Measurements from ENCODE around the gene ZNF304. TPM values are rescaled to one million over a fixed set of nuclear protein-coding genes. Genes with fewer than 3 reads are reported as not detected.
"Not testable (repeated sequence)": the region's sequence is repeated elsewhere in the genome, so short reads cannot be mapped to it uniquely, and the experiment has no call there.

Gene ZNF304
- polyA plus RNA-seq, 2 donors: 2.2 to 3.0 TPM

DNA sequence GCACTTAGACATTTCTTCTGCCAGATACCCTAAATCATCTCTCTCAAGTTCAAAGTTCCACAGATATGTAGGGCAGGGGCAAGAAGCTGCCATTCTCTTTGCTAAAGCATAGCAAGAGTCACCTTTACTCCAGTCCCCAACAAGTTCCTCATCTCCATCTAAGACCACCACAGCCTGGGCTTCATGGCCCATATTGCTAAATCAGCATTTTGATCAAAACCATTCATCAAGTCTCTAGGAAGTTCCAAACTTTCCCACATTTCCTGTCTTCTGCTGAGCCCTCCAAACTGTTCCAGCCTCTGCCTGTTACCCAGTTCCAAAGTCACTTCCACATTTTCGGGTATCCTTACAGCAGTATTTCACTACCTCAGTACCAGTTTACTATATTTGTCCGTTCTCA, 23.6 kb downstream of the ZNF304 start:
- Histone ChIP-seq H3K36me3 (ENCODE audit: control insufficient read depth in 2 of 2, insufficient read depth in 2 of 2, low read length in 1 of 2) (peaks cover 26 to 33% of the 10 kb centered on the region in 2 donors), H3K9me3 (ENCODE audit: control insufficient read depth in 2 of 2, insufficient read depth in 1 of 2, low read depth in 1 of 2, low read length in 1 of 2) (peaks cover 0 to 30% of the 10 kb centered on the region in 2 donors)
- H3K4me1 ChIP-seq (ENCODE audit: control insufficient read depth in 2 of 2, insufficient read depth in 2 of 2, low read length in 1 of 2); H3K4me3 ChIP-seq (ENCODE audit: low read depth in 1 of 2, low read length in 2 of 2); H3K27me3 ChIP-seq (ENCODE audit: control insufficient read depth in 1 of 2, insufficient read depth in 2 of 2, low read length in 2 of 2); H3K27ac ChIP-seq (ENCODE audit: low read depth in 2 of 2, low read length in 1 of 2): not testable (repeated sequence)
- WGBS, 2 donors: 95 to 97% methylated on average over 2 of the region's 2 CpGs

GRCh38 chr19:57376151-57376550, 25.1 kb downstream of the ZNF304 start:
- no peak overlapping the region for H3K27ac ChIP-seq (ENCODE audit: low read depth in 2 of 2, low read length in 1 of 2)
- 94 to 95% methylated on average over 6 of the region's 6 CpGs for WGBS, 2 donors
- H3K4me3 ChIP-seq (ENCODE audit: low read depth in 1 of 2, low read length in 2 of 2): no peak overlapping the region
- H3K9me3 ChIP-seq (ENCODE audit: control insufficient read depth in 2 of 2, insufficient read depth in 1 of 2, low read depth in 1 of 2, low read length in 1 of 2): peaks cover 3 to 34% of the 10 kb centered on the region in 2 donors
- H3K4me1 ChIP-seq (ENCODE audit: control insufficient read depth in 2 of 2, insufficient read depth in 2 of 2, low read length in 1 of 2): no peaks in the 10 kb centered on the region
- peaks cover 26 to 33% of the 10 kb centered on the region in 2 donors for H3K36me3 ChIP-seq (ENCODE audit: control insufficient read depth in 2 of 2, insufficient read depth in 2 of 2, low read length in 1 of 2)
- H3K27me3 ChIP-seq (ENCODE audit: control insufficient read depth in 1 of 2, insufficient read depth in 2 of 2, low read length in 2 of 2): no peaks in the 10 kb centered on the region

- Histone ChIP-seq H3K4me3 (ENCODE audit: low read depth in 1 of 2, low read length in 2 of 2) (no peak overlapping the region), H3K36me3 (ENCODE audit: control insufficient read depth in 2 of 2, insufficient read depth in 2 of 2, low read length in 1 of 2) (peaks cover 16 to 24% of the 10 kb centered on the region in 2 donors), H3K4me1 (ENCODE audit: control insufficient read depth in 2 of 2, insufficient read depth in 2 of 2, low read length in 1 of 2) (no peaks in the 10 kb centered on the region), H3K9me3 (ENCODE audit: control insufficient read depth in 2 of 2, insufficient read depth in 1 of 2, low read depth in 1 of 2, low read length in 1 of 2) (peaks cover 3 to 31% of the 10 kb centered on the region in 2 donors), H3K27me3 (ENCODE audit: control insufficient read depth in 1 of 2, insufficient read depth in 2 of 2, low read length in 2 of 2) (no peaks in the 10 kb centered on the region), H3K27ac (ENCODE audit: low read depth in 2 of 2, low read length in 1 of 2) (no peak overlapping the region)
- 95 to 98% methylated on average over 3 of the region's 3 CpGs for WGBS, 2 donors
Measured at GRCh38 chr19:57377498-57378146, 26.6 kb downstream of the ZNF304 start.

- Histone ChIP-seq H3K36me3 (ENCODE audit: control insufficient read depth in 2 of 2, insufficient read depth in 2 of 2, low read length in 1 of 2) (peaks cover 7 to 12% of the 10 kb centered on the region in 2 donors), H3K4me1 (ENCODE audit: control insufficient read depth in 2 of 2, insufficient read depth in 2 of 2, low read length in 1 of 2) (no peaks in the 10 kb centered on the region), H3K4me3 (ENCODE audit: low read depth in 1 of 2, low read length in 2 of 2) (no peak overlapping the region), H3K27ac (ENCODE audit: low read depth in 2 of 2, low read length in 1 of 2) (no peak overlapping the region), H3K9me3 (ENCODE audit: control insufficient read depth in 2 of 2, insufficient read depth in 1 of 2, low read depth in 1 of 2, low read length in 1 of 2) (peaks cover 5 to 18% of the 10 kb centered on the region in 2 donors), H3K27me3 (ENCODE audit: control insufficient read depth in 1 of 2, insufficient read depth in 2 of 2, low read length in 2 of 2) (no peaks in the 10 kb centered on the region)
Measured at GRCh38 chr19:57380923-57381322, 29.9 kb downstream of the ZNF304 start.

GRCh38 chr19:57382806-57383488, 31.9 kb downstream of the ZNF304 start:
- peaks cover 0 to 2% of the 10 kb centered on the region in 2 donors for H3K36me3 ChIP-seq (ENCODE audit: control insufficient read depth in 2 of 2, insufficient read depth in 2 of 2, low read length in 1 of 2)
- H3K4me3 ChIP-seq (ENCODE audit: low read depth in 1 of 2, low read length in 2 of 2): no peak overlapping the region
- peaks cover 5 to 8% of the 10 kb centered on the region in 2 donors for H3K9me3 ChIP-seq (ENCODE audit: control insufficient read depth in 2 of 2, insufficient read depth in 1 of 2, low read depth in 1 of 2, low read length in 1 of 2)
- H3K27me3 ChIP-seq (ENCODE audit: control insufficient read depth in 1 of 2, insufficient read depth in 2 of 2, low read length in 2 of 2): no peaks in the 10 kb centered on the region
- H3K4me1 ChIP-seq (ENCODE audit: control insufficient read depth in 2 of 2, insufficient read depth in 2 of 2, low read length in 1 of 2): no peaks in the 10 kb centered on the region
- 77 to 81% methylated on average over 7 of the region's 7 CpGs for WGBS, 2 donors
- H3K27ac ChIP-seq (ENCODE audit: low read depth in 2 of 2, low read length in 1 of 2): no peak overlapping the region

DNA sequence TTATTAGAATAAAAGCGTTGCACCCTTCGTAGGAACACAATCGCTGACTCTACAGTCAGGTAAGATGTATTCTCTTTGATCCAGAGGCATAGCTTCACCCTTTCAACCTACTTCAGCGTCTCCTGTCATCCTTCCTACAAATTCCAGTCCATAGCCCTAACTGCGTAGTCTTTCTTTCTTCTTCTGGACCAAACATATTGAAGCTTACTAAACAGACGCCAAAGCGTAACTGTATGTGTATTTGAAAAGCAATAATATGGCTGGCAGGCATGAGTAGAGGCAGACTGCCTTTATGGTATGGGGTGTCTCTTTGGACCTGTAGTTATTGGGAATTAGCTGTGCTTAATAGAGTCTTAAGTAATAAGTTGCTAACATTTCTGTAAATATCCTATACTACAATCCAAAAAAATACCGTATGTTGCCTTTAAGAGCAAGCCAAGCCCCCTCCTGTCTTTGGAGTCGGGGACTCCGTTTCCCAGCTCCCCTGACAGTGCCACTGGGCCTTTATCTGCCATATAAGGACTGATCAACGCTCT, 38.2 kb downstream of the ZNF304 start:
- Histone ChIP-seq H3K27me3 (ENCODE audit: control insufficient read depth in 1 of 2, insufficient read depth in 2 of 2, low read length in 2 of 2) (no peaks in the 10 kb centered on the region), H3K9me3 (ENCODE audit: control insufficient read depth in 2 of 2, insufficient read depth in 1 of 2, low read depth in 1 of 2, low read length in 1 of 2) (peaks cover 0 to 2% of the 10 kb centered on the region in 2 donors), H3K36me3 (ENCODE audit: control insufficient read depth in 2 of 2, insufficient read depth in 2 of 2, low read length in 1 of 2) (peaks cover 3 to 9% of the 10 kb centered on the region in 2 donors), H3K27ac (ENCODE audit: low read depth in 2 of 2, low read length in 1 of 2) (peak overlapping the region; percentile 61 to 95), H3K4me1 (ENCODE audit: control insufficient read depth in 2 of 2, insufficient read depth in 2 of 2, low read length in 1 of 2) (peaks cover 0 to 3% of the 10 kb centered on the region in 2 donors), H3K4me3 (ENCODE audit: low read depth in 1 of 2, low read length in 2 of 2) (peak overlapping the region; percentile 80 to 87)
- WGBS, 2 donors: 54 to 56% methylated on average over 11 of the region's 11 CpGs

DNA sequence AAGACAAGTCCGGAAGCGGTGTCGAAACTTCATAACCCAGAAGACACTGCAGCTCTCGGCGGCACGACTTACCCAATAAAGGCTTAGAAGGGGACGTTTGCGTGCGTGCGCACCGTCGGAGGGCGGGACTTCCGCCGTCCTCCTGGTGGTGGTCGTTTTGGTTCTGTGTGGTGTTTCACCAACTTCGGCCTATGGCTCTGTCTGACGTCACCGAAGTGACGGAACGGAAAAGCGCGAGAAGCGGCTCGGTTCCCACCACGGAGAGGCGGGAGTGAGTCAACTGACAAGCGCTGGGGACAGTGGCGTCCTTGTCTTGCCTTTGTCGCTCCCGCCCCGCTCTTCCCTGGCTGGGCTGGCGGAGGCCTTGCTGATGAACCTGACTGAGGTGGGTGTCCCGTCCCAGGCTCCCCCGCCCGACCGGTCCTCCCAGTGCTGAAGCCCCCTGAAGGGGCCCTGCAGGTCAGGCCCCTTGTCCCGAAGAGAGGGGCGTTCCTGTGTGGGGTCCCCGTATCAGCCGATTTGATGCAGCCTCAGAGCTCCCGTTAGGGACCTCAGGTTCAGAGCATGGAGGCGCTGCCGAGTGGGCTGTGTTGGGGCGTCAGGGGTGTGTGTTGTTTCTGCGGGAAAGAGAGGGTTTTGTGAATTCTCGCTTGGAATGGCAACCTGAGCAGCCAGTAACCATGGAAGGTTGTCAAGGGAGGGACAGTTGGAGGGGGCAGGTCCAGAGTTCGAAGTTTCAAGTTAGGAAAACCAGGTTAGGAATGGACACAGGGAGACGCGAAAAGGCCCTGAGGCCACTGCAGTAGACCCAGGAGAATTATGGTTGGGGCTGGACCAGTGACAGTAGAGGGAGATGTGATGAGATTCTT, 38.9 kb downstream of the ZNF304 start, which contains the start of gene ZNF548:
Gene ZNF548, plus strand, starts transcription at position 125 of the 869 bp plus-strand sequence. Its CDS starts 246 bp downstream, at position 371.
- 1% methylated on average over 50 of the region's 50 CpGs for WGBS, 2 donors
- Histone ChIP-seq H3K36me3 (ENCODE audit: control insufficient read depth in 2 of 2, insufficient read depth in 2 of 2, low read length in 1 of 2) (peaks cover 7 to 9% of the 10 kb centered on the region in 2 donors), H3K27me3 (ENCODE audit: control insufficient read depth in 1 of 2, insufficient read depth in 2 of 2, low read length in 2 of 2) (no peaks in the 10 kb centered on the region), H3K4me1 (ENCODE audit: control insufficient read depth in 2 of 2, insufficient read depth in 2 of 2, low read length in 1 of 2) (peaks cover 0 to 3% of the 10 kb centered on the region in 2 donors), H3K9me3 (ENCODE audit: control insufficient read depth in 2 of 2, insufficient read depth in 1 of 2, low read depth in 1 of 2, low read length in 1 of 2) (peaks cover 0 to 2% of the 10 kb centered on the region in 2 donors), H3K4me3 (ENCODE audit: low read depth in 1 of 2, low read length in 2 of 2) (peak within 1 kb of the TSS; percentile 80 to 87), H3K27ac (ENCODE audit: low read depth in 2 of 2, low read length in 1 of 2) (peak within 1 kb of the TSS; percentile 88 to 95)

- Histone ChIP-seq H3K4me1 (ENCODE audit: control insufficient read depth in 2 of 2, insufficient read depth in 2 of 2, low read length in 1 of 2) (no peaks in the 10 kb centered on the region), H3K9me3 (ENCODE audit: control insufficient read depth in 2 of 2, insufficient read depth in 1 of 2, low read depth in 1 of 2, low read length in 1 of 2) (peaks cover 11 to 32% of the 10 kb centered on the region in 2 donors), H3K4me3 (ENCODE audit: low read depth in 1 of 2, low read length in 2 of 2) (no peak overlapping the region), H3K27me3 (ENCODE audit: control insufficient read depth in 1 of 2, insufficient read depth in 2 of 2, low read length in 2 of 2) (no peaks in the 10 kb centered on the region), H3K27ac (ENCODE audit: low read depth in 2 of 2, low read length in 1 of 2) (no peak overlapping the region), H3K36me3 (ENCODE audit: control insufficient read depth in 2 of 2, insufficient read depth in 2 of 2, low read length in 1 of 2) (peaks cover 32 to 41% of the 10 kb centered on the region in 2 donors)
- 89 to 93% methylated on average over 5 of the region's 5 CpGs for WGBS, 2 donors
Measured at GRCh38 chr19:57395710-57396109, 44.6 kb downstream of the ZNF304 start.

- H3K27me3 ChIP-seq (ENCODE audit: control insufficient read depth in 1 of 2, insufficient read depth in 2 of 2, low read length in 2 of 2): no peaks in the 10 kb centered on the region
- H3K36me3 ChIP-seq (ENCODE audit: control insufficient read depth in 2 of 2, insufficient read depth in 2 of 2, low read length in 1 of 2): peaks cover 26 to 38% of the 10 kb centered on the region in 2 donors
- H3K4me1 ChIP-seq (ENCODE audit: control insufficient read depth in 2 of 2, insufficient read depth in 2 of 2, low read length in 1 of 2): no peaks in the 10 kb centered on the region
- peaks cover 18 to 40% of the 10 kb centered on the region in 2 donors for H3K9me3 ChIP-seq (ENCODE audit: control insufficient read depth in 2 of 2, insufficient read depth in 1 of 2, low read depth in 1 of 2, low read length in 1 of 2)
- no peak overlapping the region for H3K27ac ChIP-seq (ENCODE audit: low read depth in 2 of 2, low read length in 1 of 2)
- no peak overlapping the region for H3K4me3 ChIP-seq (ENCODE audit: low read depth in 1 of 2, low read length in 2 of 2)
- WGBS, 2 donors: 97 to 98% methylated on average over 5 of the region's 5 CpGs
Measured at GRCh38 chr19:57398868-57399267, 47.8 kb downstream of the ZNF304 start.
